NCI-H2171 treated with DMSO at 0.1 percent for 48 hours (cell line): ENCODE measurements around the gene LMAN1L.

Experiments used
- DNase-seq: peaks from one replicate; lab custom pipeline; 2025; lab: John Stamatoyannopoulos, UW

Gene LMAN1L

DNA sequence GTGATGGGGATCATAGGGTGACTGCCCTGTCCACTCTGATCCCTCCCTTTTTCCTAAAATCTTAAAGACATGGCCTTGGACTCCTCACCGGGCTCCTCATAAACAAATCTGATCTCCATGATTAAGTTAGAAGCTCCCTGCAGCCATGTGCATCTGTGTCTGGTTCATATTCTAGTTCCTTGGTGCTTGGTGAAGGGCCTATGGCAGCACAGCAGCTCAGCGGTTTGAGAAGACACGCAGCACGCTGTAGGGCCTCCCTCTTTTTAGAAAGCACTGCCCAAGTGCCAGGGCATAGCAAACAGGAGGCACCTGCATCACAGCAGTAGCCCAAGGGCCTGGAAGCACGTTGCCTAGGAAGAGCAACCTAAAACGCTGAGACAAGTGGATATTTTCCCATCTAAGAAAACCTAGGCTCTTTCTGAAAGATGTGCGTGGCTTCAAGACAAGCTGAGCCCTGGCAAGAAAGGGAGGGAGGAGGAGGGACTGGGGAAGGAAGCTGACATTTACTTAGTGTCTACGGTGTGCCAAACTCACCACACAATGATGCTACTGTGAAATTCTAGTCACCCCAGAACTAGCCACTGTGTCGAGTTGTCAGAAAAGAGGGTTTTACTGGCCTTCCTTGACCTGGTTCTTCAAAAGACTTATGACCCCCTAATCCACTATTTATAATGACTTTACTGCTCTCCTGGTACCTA, 45.2 kb downstream of the LMAN1L start:
- DNase-seq: no peak

DNA sequence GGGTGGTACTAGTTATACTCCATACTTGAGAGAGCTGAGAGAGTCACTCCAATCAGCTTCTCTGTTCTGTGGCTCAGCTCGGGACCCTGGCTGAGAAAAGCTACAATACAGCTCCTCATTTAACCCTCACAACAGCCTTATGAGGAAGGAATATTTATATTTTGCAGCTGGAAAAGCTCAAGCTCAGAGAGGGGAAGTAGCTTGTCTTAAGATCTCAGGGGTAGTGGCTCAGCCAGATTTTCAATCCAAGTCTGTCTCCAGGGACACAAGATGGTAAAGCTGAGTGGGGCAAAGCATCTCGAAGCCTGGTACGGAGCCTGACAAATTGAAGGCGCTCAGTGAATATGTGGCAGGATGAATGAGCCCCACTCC, 45.7 kb downstream of the LMAN1L start:
- no peak for DNase-seq

DNA sequence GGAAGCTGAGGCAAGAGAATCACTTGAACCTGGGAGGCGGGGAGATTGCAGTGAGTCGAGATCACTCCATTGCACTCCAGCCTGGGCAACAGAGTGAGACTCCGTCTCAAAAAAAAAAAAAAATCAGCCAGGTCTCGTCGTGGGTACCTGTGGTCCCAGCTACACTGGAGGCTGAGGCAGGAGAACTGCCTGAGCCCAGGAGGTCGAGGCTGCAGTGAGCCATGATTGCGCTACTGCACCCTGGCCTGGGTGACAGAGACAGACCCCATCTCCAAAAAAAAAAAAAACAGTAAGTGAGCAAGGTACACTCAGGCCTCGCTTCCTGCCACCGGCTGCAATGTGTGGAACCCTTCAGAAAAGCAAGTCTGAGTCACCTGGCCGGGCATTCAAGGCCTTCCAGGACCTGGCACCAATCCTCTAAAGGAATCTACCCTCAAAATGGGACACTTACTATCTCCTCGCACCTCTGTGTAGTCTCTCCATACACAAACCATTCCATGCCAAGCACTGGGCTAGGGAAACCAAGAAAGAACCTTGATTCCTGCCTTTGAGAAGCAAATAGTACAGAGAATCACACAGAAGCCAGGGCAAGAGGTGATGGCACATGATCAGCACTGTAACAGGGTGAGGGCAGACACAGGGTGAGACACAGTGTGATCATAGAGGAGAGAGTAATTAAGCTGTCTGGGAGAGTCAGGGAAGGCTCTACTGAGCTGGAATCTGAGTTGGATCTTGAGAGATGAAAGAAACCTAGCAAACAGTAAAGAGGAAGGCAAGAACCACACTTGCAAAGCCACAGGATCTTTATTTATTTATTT, 50.8 kb downstream of the LMAN1L start:
- no peak for DNase-seq

DNA sequence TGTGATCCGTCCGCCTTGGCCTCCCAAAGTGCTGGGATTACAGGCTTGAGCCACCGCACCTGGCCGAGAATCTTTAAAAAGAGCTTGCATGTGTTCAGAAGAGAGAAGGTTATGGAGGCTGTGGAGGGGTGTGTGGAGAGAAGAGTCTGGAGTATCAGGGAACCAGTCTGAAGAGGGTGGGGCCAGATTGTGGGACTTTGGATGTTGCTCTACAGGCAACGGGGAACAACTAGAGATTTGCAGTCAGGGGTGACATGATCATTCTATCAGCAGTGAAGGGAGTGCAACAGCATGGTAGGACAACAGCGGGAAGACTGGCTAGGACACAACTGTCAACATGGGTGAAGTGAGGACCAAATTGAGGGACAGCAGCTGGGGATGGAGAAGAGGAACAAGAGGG, 51.7 kb downstream of the LMAN1L start:
- DNase-seq: no peak

DNA sequence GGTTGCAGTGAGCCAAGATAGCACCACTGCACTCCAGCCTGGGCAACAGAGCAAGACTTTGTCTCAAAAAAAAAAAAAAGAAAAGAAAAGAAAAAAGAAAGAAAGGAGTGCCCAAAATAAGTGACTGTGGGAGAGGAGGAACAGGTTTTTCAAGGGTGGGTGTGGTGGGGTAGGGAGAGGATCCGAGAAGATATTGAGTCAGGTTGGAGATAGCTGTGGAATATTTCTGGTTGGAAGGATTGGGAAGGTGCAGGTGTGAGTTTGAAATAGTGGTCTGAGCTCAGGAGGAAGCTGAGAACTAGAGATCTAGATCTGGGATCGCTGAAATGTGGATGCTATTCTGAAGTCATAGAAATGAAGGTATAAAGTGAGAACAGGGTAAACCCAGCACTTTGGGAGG, 52.7 kb downstream of the LMAN1L start:
- DNase-seq: no peak

DNA sequence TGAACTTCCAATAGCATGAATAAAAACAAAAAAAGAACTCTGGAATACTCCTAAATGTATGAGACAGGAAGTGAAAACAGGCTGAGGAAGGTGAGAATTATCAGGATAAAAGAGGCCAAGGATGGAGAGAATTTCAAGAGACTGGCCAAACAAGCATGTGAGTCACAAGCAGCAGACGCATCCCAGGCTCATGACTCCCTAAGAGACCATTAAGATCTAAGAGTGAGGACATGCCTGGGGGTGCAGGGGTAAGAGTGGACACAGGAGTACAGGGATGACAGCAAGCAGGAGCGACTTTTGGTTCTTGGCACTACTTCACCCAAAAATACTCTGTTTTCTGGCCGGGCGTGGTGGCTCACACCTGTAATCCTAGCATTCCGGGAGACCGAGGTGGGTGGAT, 53.5 kb downstream of the LMAN1L start:
- DNase-seq: no peak

DNA sequence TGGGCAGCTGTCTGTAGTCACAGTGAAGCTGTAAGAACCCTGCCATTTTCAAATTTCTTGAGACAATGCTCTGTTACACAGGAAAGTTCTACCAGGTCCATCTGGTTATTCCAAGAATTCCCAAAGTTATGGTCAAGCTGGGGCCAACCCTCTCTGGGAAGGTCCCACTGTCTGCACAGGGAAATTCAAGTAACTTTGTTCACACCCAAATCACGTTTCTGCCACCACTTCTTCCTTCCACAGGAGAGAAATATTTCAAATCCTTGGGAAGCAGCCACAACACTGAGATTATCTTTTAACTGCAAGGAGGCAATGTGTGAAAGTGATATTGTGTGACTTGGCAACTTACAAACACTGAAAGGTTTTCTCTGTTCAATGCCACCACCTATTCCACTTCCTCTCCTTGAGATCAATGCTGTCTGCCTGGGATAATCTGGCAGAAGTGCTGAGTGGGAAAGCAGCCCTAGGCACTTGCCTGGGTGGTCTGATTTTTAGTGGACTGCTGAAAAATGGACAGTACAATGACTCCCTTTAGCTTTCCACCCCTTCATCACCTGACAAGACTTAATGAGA, 54.9 kb downstream of the LMAN1L start:
- no peak for DNase-seq

DNA sequence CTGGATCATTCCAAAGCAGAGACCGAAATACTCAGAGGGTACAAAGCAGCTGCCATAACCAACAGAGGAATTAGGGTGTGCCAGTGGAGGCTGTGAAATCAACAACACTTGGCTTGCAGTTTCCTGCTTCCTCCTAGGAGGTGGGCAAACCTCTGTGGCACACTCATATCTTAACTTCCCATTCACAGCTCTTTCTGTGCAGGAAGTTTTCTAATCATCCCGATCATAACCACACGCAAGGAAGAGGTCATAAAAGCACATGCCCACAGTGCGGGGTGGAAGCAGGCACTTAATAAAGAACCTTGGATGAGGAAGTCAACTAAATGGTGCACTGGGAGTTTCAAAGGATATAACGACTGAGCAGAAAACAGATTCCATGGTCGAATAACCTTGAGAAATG, 55.4 kb downstream of the LMAN1L start:
- no peak for DNase-seq

DNA sequence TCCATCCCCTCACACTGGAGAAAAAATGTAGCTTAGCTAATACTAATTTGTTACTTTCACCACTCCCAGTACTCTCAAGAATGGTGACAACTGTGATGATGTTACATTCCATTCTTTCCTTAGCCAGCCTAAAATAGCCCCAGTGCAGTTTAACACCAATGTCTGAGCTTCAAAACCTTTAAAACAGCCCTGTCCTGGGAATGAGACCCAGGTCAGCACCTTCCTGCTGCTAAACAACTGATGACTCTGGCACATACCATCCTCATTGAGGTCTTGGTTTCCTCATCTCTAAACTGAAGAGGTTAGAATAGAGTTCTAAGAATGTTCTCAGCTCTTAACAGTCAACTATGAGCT, 56.7 kb downstream of the LMAN1L start:
- DNase-seq: no peak

DNA sequence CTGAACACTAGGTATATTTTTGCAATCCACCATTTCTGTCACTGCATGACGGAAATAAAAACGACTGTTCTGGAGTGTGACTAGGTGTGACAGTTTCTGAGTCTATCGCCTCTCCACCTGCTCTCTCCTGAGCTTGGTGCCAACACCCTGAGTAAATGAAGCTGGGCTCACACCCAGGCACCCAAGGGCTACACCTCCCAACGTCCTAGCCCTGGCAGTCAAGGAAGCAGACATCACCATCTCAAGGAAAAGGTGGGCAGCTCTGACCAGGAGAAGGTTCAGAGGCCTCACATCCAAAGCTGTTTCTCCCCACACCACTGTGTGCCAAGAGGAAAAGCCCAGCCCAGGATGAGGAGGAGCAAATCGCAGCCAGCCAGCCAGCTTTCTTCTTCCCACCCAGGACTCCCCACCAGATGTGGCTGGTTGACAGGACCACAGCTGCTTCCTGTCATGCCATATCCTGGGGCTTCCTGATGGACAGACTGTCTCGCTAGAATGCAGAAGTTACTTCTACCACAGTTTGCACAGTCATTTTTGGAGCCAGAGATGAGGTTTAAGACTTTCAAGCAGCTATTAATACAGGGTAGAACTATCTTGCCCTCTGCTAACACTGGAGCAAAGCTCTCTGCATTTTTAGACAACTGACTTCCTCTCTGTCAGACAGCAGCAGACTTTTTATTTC, 57.2 kb downstream of the LMAN1L start:
- DNase-seq: no peak

DNA sequence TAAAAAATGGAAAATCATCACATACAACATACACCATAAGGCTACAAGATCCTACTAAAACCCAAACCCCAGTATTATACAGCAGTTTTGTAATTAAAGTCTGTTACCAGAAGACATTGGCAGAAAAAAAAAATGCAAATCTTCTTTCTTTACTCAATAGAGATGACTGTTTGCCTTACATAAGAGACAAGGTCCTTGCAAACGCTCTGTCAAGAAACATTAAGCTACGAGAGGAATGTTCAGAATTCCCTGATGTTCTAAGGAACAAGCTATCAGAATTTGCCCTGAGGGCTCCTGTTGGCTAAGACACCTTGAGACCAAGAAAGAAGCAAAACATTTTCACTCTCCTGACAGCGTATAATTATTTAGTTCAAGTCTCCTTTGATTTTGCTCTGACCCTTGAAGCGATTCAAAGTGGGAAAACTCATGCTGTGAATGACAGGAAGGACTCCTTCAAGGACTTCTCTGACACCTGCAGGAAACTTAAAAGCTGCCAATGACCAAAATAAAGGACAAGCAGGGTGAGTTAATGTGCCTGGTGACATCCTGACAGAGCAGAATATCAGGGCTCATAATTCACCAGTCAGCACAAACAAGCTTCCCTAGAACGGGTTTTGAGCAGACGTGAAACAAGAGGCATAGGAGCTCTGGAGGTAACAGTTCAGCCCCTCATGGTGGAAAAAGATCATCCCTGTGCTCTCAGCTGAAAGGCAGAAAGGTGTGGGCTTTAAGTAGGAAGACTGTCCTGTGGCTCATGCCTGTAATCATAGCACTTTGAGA, 58.0 kb downstream of the LMAN1L start:
- no peak for DNase-seq

DNA sequence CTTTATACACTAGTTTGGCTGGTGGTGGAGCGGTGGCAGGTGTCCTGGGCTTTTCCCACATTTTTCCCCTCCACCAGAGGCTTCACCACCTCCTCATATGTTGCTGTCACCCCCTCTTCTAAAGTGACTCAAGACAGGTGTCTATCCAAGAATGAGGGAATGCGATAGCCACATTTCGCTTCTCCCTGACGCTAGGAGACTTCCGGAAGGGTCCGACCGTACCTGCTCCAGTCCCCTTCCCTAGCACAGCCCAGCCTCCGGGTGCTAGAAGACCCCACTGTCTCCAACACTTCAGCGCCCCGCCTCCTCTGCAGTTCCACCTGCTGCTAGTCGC, 60.0 kb downstream of the LMAN1L start:
- DNase-seq: no peak

DNA sequence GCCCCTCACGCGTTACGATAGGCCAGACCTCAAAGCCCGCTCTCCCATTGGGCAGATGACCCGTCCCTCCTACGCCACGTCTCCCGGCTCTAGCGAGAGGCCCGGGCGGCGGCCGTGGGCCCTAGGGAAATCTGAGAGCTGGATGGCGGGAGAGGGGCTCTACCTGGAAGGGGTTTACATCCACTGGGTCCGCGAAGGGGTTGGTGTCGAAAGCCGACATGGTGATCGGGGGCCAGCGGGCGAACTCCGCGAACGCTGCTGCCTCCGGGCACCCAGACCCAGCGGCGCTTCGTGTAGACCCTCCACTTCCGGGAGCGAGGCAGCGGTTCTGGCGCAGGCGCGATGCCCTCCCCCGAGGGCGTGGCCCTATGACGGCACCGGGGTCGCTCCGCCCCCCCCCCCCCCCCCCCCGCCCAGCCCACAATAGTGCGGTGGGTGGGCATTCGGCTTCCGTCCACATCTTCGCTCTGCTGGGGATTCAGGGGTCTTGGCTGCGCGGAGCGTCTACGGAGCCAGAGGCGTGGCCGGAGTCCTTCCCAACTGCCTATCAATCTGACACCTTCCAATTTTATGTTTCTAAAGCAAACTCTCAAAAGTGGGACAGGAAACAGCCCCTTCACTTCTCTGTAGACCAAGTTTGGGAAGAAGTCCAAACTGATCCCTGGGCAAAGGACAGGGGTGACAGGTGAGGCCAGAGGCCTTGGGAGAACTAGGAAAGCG, 60.6 kb downstream of the LMAN1L start, which contains the start of gene SCAMP2:
SCAMP2 (minus strand) TSS at position 330 of the 720 bp plus-strand sequence; CDS start at position 220, 110 bp downstream.
- peak; percentile 96 for DNase-seq

DNA sequence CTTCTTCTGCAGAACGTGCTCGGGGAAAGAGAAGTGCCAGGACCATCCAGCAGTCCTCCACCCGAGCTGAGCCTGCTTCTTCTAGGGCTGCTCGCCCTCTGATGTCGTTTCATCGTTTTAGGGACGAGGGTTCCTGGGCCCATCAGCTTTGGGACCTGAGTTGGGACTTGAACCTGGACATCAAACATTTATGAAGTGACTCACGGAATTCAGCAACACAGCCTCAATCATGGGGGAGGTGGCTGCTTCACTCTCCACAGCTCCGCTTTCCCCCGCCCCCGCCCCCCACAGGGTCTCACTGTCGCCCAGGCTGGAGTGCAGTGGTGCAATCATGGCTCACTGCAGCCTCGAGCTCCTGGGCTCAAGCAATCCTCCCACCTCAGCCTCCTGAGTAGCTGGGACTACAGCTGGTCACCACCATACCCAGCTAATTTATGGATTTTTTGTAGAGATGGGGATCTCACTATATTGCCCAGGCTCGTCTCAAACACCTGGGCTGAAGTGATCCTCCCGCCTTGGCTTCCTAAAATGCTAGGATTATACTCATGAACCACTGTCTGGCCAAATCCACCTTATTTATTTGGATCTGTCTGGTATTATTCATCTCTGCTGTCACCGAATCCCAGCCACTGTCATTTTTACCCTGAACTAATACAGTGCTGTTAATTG, 61.3 kb downstream of the LMAN1L start:
- DNase-seq: no peak
